ENCODE data around the gene FLNB.

FLNB gene

GRCh38 chr3:58214484-58215316 lies 206.5 kb downstream of the FLNB start:
- Mint-ChIP-seq H3K4me3 (no peak overlapping the region), H3K27ac (peak overlapping the region; percentile 53), H3K4me1 (peaks cover 27% of the 10 kb centered on the region), H3K9me3 (no peaks in the 10 kb centered on the region), H3K36me3 (ENCODE audit: low read depth) (no peaks in the 10 kb centered on the region), H3K27me3 (ENCODE audit: low read depth, poor library complexity) (peaks cover 25% of the 10 kb centered on the region)
- no peak for DNase-seq
- TF ChIP-seq, protein P1, sequence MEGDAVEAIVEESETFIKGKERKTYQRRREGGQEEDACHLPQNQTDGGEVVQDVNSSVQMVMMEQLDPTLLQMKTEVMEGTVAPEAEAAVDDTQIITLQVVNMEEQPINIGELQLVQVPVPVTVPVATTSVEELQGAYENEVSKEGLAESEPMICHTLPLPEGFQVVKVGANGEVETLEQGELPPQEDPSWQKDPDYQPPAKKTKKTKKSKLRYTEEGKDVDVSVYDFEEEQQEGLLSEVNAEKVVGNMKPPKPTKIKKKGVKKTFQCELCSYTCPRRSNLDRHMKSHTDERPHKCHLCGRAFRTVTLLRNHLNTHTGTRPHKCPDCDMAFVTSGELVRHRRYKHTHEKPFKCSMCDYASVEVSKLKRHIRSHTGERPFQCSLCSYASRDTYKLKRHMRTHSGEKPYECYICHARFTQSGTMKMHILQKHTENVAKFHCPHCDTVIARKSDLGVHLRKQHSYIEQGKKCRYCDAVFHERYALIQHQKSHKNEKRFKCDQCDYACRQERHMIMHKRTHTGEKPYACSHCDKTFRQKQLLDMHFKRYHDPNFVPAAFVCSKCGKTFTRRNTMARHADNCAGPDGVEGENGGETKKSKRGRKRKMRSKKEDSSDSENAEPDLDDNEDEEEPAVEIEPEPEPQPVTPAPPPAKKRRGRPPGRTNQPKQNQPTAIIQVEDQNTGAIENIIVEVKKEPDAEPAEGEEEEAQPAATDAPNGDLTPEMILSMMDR (IDR thresholded peaks at IDR 0.05), result no peak

DNA sequence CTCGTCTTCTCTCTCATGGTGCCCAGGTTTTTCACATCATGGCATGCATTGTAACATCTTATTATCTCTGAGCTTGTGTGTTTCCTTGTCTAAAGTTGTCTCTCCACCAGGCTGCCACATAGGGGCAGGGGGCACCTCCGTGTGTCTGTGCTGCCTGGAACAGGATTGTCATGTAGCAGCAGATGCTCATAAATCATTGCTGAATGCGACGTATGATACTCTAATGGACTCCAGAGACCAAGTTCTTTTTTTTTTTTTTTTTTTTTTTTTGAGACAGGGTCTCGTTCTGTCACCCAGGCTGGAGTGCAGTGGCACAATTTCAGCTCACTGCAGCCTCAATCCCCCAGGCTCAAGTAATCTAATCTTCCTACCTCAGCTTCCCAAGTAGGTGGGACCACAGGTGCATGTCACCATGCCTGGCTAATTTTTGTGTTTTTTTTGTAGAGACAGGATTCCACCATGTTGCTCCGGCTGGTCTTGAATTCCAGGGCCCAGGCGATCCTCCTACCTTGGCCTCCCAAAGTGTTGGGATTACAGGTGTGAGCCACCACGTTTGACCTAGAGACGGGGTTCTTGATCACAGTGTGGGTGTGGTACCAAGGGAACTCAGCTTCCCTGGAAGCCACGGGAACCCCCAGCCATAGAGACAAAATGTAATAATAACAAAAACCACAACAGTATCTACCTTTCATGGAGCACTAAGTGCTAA lies 207.2 kb downstream of the FLNB start:
- peaks cover 17% of the 10 kb centered on the region for H3K27me3 Mint-ChIP-seq (ENCODE audit: low read depth, poor library complexity)
- H3K36me3 Mint-ChIP-seq (ENCODE audit: low read depth), result no peaks in the 10 kb centered on the region
- TF ChIP-seq, protein P1 (IDR thresholded peaks at IDR 0.05), result no peak
- peak overlapping the region; percentile 53 for H3K27ac Mint-ChIP-seq
- H3K9me3 Mint-ChIP-seq, result peaks cover 6% of the 10 kb centered on the region
- no peak for DNase-seq
- peaks cover 27% of the 10 kb centered on the region for H3K4me1 Mint-ChIP-seq
- no peak overlapping the region for H3K4me3 Mint-ChIP-seq

DNA sequence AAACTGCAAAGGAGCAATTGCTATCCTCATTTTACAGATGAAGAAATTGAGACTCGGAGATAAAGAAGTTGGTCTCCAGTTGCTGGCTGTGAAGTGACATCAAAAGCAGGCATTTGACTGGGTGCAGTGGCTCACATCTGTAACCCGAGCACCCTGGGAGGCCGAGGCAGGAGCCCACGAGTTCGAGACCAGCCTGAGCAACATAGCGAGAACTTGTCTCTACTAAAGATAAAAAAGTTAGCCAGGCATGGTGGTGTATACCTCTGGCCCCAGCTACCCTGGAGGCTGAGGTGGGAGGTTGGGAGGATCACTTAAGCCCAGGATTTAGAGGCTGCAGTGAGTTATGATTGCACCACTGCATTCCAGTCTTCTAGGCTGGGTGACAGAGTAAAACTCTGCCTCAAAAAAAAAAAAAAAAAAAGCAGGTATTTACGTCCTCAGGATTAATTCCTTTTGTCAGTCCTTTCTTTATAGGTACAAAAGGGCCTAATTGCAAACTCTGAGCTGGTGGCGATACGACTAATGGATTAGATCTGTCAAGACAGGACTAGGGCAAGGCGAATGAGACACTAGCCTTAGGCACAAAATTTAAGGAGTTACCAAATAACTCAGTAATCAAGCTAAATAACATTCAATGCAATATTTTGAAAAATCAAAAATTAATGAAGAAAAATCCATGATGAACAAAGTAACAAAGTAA lies 208.4 kb downstream of the FLNB start:
- peaks cover 18% of the 10 kb centered on the region for H3K27me3 Mint-ChIP-seq (ENCODE audit: low read depth, poor library complexity)
- DNase-seq, result no peak
- no peak overlapping the region for H3K4me3 Mint-ChIP-seq
- peaks cover 27% of the 10 kb centered on the region for H3K4me1 Mint-ChIP-seq
- no peak overlapping the region for H3K27ac Mint-ChIP-seq
- TF ChIP-seq, protein P1 (IDR thresholded peaks at IDR 0.05), result no peak
- no peaks in the 10 kb centered on the region for H3K36me3 Mint-ChIP-seq (ENCODE audit: low read depth)
- peaks cover 16% of the 10 kb centered on the region for H3K9me3 Mint-ChIP-seq

DNA sequence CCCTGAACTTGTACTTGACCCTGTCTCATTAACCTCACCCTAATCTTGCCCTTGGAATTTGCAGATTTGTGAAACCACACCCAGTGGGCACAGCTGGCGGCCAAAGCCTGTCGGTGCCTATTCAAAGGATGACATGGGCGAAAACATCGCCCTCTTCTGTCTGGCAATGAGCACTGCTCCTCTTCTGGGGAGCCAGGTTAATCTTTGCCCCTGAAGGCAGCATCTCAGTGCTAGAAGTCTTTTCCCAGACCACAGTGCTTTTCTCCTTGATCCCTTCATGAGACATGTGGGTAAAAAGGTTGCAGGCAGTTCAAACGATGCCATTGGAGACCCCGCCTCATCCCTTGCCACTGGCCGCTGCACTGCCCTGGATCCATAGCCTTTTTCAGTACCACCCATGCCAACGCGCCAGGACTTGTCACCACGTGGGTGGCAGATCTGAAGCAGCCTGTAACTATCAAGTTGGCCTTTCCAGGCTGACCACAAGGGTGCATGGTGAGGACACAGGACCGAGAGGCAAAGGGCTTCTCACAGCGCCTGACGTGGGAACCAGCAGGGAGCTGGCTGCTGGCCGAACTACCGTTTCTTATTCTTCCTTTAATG lies 209.1 kb downstream of the FLNB start:
- Mint-ChIP-seq H3K36me3 (ENCODE audit: low read depth) (no peaks in the 10 kb centered on the region), H3K27ac (no peak overlapping the region), H3K9me3 (peaks cover 18% of the 10 kb centered on the region), H3K4me1 (peaks cover 30% of the 10 kb centered on the region), H3K4me3 (peak overlapping the region; percentile 15), H3K27me3 (ENCODE audit: low read depth, poor library complexity) (peaks cover 20% of the 10 kb centered on the region)
- peak; percentile 56 for DNase-seq
- TF ChIP-seq, protein P1 (IDR thresholded peaks at IDR 0.05), result peak; percentile 75

- no peak overlapping the region for H3K27ac Mint-ChIP-seq
- H3K4me3 Mint-ChIP-seq, result no peak overlapping the region
- no peaks in the 10 kb centered on the region for H3K36me3 Mint-ChIP-seq (ENCODE audit: low read depth)
- DNase-seq, result no peak
- TF ChIP-seq, protein P1 (IDR thresholded peaks at IDR 0.05), result no peak
- H3K27me3 Mint-ChIP-seq (ENCODE audit: low read depth, poor library complexity), result peaks cover 14% of the 10 kb centered on the region
- peaks cover 35% of the 10 kb centered on the region for H3K4me1 Mint-ChIP-seq
- H3K9me3 Mint-ChIP-seq, result peaks cover 18% of the 10 kb centered on the region
These were observed 210.7 kb downstream of the FLNB start for GRCh38 chr3:58218904-58219303.
